Measurements from ENCODE around the gene ASTN2. TPM values are rescaled to one million over a fixed set of nuclear protein-coding genes. Genes with fewer than 3 reads are reported as not detected.

The ASTN2 gene
- total RNA-seq, 1 experiment from 2014 or later: 1.8 TPM

DNA sequence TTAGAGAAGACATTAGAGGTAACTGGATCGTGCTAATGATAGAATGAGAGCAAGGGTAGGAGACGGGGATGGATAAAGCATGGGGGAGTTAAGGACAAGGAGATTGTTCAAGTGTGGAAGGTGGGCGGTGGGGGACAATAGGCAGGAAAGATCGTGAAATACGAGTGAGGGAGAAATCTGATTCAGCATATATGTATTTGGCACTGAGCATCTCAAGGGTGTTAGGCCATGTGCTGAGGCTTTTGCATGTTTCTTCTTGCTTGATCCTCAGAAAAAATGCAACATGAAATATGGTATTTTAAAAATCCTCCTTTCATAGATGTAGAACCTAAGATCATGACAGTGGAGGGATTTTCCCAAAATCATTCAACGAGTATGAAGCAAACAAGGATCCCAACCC, 1020.8 kb downstream of the ASTN2 start:
- H3K36me3 ChIP-seq: peaks cover 25% of the 10 kb centered on the region
- no peak overlapping the region for H3K4me3 ChIP-seq
- no peak for DNase-seq (ENCODE audit: low read depth in 1 of 2, low spot score in 2 of 2)

DNA sequence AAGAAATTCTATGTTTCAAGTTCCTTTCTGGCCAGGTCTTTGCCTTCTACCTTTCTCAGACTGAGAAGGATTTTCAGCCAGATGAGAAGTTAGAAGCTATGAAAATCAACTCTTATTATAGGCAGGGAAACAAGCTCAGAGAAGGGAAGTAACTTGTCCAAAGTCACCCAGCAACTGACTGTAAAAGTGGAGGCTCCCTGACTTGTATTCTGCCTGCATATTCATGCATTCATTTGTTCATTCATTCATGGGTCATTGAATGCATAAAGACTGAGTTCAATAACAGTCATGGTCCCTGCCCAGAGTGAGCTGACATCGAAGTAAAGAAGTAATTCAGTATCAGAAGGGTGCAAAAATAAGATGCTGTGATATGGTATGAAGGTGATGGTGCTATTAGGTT, 1021.7 kb downstream of the ASTN2 start:
- Histone ChIP-seq H3K9me3 (replicated peaks) (no peaks in the 10 kb centered on the region), H3K4me1 (replicated peaks) (peaks cover 41% of the 10 kb centered on the region), H3K27me3 (replicated peaks) (no peaks in the 10 kb centered on the region), H3K27ac (0 out of 2 replicates have a peak overlapping the region, but pooled peaks have one; percentile 90), H3K36me3 (peaks cover 19% of the 10 kb centered on the region), H3K4me3 (no peak overlapping the region)
- no peak for DNase-seq (ENCODE audit: low read depth in 1 of 2, low spot score in 2 of 2)

More for the DNA sequence above, 1020.8 kb downstream of the ASTN2 start:
- no peak overlapping the region for H3K27ac ChIP-seq
- no peaks in the 10 kb centered on the region for H3K9me3 ChIP-seq (replicated peaks)
- no peaks in the 10 kb centered on the region for H3K27me3 ChIP-seq (replicated peaks)
- H3K4me1 ChIP-seq (replicated peaks): peaks cover 35% of the 10 kb centered on the region

DNA sequence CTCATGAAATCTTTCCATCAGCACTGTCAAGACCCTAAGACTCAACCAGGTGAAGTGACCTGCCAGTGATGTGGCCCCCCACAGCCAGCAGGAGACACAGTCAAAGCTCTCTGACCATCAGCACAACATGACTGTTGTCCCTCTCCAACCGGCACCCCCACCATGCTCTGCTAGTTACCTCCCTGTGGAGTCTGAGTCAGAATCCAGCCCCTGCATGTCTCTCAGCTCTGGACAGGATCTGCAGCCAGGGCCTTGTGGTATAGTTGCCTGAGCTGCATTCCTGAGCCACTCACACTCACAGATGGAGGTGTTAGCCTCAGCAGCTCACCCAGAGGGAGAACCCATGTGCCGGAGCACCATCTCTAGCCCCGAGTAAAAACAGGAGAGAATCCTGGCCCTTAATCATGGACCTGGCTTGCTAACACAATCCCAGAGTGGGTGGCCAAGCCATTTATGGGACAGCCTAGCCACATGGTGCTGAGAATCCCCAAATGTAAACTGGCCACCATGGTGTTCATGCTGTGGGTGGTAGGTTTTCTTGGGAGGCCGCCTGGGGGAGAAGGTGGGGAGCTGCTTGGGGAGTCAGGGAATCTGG, 1023.5 kb downstream of the ASTN2 start:
- Histone ChIP-seq H3K27ac (peak overlapping the region; percentile 90), H3K36me3 (peaks cover 10% of the 10 kb centered on the region), H3K4me3 (no peak overlapping the region), H3K27me3 (replicated peaks) (no peaks in the 10 kb centered on the region), H3K4me1 (replicated peaks) (peaks cover 41% of the 10 kb centered on the region), H3K9me3 (replicated peaks) (no peaks in the 10 kb centered on the region)
- peak; percentile 96 for DNase-seq (ENCODE audit: low read depth in 1 of 2, low spot score in 2 of 2)

DNA sequence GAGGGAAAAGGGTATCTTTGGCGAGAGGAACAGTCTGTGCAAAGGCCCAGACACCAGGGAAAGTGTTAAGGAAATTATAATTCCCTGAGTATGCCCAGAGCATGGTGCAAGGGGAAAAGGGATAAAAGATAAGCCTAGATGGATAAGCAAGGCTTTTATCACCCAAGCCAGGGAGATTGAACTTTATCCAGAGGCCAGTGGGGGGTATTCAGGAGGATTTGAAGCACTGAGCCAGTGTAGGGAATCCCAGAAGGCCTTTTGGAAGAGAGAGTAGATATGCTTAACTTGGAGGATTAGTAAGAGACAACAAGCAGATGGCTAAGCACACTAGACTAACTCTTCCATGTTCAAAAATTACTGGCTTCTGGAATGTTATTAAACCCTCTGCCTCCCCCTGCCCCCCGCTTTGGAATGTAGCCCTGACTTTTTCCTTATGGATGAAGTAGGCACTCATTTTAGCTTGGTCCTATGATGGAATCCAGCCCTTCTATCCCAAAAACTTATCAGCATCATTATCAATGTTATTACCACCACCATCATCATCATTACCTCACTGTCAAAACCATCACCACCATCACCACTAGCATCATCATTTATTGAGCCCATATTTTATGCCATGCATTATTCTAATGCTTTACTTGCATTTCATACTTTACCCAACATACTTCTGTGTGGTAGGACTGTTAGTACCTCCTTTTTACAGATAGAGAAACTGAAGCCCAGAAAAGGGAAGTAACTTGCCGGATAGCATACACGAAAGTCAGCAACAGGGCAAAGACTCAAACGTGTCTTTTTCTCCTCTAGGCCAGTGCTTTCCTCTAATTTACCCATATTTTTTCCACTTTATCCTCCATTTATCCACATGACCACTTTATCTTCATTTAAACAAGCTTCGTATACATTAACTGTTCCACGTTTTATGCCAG, 1024.3 kb downstream of the ASTN2 start:
- Histone ChIP-seq H3K4me3 (no peak overlapping the region), H3K27ac (peak overlapping the region; percentile 84), H3K27me3 (replicated peaks) (no peaks in the 10 kb centered on the region), H3K4me1 (replicated peaks) (peaks cover 41% of the 10 kb centered on the region), H3K9me3 (replicated peaks) (no peaks in the 10 kb centered on the region), H3K36me3 (peaks cover 13% of the 10 kb centered on the region)
- DNase-seq (ENCODE audit: low read depth in 1 of 2, low spot score in 2 of 2): peak in 1 of 2 experiments; percentile 51

DNA sequence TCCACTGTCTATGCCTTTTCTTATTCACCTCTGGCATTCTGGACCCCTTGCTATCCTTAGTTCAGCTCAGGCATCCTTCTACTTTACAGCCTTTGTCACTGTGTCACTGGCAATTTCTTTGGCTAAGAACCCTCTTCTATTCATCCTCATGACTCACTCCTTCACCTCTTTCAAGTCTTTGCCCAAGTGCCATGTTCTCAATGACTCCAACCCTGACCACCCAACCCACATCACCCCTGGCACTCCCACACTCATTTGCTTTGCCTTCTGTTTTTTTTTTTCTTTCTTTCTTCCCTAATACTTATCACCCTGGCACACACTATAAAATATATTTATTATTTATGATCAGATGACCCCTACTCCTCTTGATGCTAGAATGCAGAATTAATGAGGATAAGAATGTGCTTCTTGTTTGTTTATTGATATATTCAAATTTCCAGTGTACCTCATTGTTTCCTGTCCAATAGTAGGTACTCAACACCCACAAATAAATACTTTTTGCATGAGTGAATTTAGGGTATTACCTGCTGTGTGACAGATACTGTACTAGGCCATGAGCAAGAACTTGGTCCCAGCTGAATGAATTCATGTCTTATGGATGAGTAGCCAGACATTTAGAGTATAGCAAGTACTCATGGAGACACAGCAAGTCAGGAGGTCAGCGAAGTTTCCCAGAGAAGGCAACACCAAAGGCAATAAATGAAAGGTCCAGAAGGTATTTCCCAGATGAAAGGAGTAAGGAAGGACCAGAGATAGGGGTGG, 1025.1 kb downstream of the ASTN2 start:
- Histone ChIP-seq H3K9me3 (replicated peaks) (no peaks in the 10 kb centered on the region), H3K27me3 (replicated peaks) (no peaks in the 10 kb centered on the region), H3K27ac (peak overlapping the region; percentile 84), H3K4me1 (replicated peaks) (peaks cover 41% of the 10 kb centered on the region), H3K4me3 (no peak overlapping the region), H3K36me3 (peaks cover 16% of the 10 kb centered on the region)
- DNase-seq (ENCODE audit: low read depth in 1 of 2, low spot score in 2 of 2): peak in 1 of 2 experiments; percentile 14

DNA sequence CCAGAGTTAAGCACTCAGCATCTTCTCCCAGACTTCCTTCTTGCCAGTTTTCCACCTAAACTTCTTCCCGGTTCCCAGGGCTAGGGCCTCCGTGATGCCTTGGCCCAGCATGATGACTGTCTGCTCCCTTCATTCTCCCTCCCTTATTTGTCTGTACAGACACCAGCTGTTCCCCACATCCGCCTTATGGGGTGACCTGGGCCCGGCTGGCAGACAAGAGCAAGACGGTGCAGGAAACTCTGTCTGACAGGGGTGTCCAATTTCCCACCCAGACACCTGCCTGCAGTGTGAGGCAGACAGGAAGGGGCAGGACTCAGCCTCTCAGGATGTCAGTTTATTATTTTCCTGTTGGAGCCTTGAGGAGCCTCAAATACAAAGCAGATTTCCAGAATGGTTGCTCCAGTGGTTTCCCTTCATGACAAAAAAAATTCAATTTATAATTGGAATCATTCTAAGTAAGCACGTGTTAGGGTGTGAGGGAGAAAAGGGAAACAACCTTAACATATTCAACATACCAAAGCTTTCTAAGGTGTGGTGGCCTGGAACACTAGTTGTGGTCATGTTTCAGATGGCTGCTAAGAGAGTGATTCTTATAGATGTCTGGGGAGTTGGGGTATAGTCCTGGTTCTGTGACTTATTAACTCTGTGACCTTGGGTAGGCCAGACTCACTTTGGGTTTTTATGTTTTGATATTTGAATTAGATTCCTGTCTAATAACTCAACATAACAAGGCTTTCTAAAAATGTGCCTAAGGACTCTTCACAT, 1026.7 kb downstream of the ASTN2 start:
- no peak overlapping the region for H3K27ac ChIP-seq
- DNase-seq (ENCODE audit: low read depth in 1 of 2, low spot score in 2 of 2): no peak
- H3K9me3 ChIP-seq (replicated peaks): no peaks in the 10 kb centered on the region
- peaks cover 55% of the 10 kb centered on the region for H3K4me1 ChIP-seq (replicated peaks)
- H3K4me3 ChIP-seq: no peak overlapping the region
- H3K36me3 ChIP-seq: peaks cover 16% of the 10 kb centered on the region
- no peaks in the 10 kb centered on the region for H3K27me3 ChIP-seq (replicated peaks)

DNA sequence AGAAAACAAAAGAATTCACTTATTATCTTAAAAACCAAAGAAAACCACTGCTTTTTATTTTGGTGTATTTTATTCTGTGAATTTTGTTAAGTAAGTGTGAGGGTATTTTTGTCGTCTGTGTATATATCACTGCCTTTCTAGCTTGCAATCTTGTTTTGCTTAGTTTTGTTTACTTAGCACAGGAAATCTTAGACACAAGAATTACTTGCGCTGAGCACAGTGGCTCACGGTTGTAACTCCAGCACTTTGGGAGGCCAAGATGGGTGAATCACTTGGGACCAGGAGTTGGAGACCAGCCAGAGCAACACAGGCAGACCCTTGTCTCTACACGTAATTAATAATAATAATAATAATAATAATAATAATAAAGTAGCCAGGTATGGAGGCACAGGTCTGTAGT, 1030.9 kb downstream of the ASTN2 start:
- DNase-seq (ENCODE audit: low read depth in 1 of 2, low spot score in 2 of 2): peak; percentile 54 to 76
- H3K36me3 ChIP-seq: peaks cover 9% of the 10 kb centered on the region; the same call in 1 of the 2 replicates
- no peaks in the 10 kb centered on the region for H3K9me3 ChIP-seq (replicated peaks)
- H3K27ac ChIP-seq: peak overlapping the region; percentile 57
- H3K4me1 ChIP-seq (replicated peaks): peaks cover 47% of the 10 kb centered on the region
- no peak overlapping the region for H3K4me3 ChIP-seq
- no peaks in the 10 kb centered on the region for H3K27me3 ChIP-seq (replicated peaks)

DNA sequence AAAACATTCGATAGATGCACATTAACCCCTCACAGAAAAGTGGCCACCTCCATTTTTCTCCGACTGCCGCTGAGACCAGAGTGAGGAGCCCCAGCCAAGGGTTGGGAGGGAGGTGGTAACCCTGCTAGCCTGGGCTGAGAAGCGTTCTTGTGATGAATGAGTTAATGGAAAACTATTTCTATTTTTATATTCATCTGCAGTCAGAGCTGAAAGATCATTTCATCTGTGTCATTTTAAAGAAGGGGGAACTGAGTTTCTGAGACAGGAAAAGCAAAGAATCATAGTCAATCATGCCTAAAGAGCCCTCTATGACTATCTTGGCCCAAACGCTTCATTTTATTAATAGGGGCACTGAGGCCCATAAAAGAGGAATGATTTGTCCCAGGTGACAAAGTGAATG, 1031.7 kb downstream of the ASTN2 start:
- Histone ChIP-seq H3K4me1 (replicated peaks) (peaks cover 43% of the 10 kb centered on the region), H3K4me3 (no peak overlapping the region), H3K36me3 (peaks cover 9% of the 10 kb centered on the region; the same call in 1 of the 2 replicates), H3K9me3 (replicated peaks) (no peaks in the 10 kb centered on the region), H3K27ac (peak overlapping the region; percentile 57), H3K27me3 (replicated peaks) (no peaks in the 10 kb centered on the region)
- DNase-seq (ENCODE audit: low read depth in 1 of 2, low spot score in 2 of 2): peak in 1 of 2 experiments; percentile 9

DNA sequence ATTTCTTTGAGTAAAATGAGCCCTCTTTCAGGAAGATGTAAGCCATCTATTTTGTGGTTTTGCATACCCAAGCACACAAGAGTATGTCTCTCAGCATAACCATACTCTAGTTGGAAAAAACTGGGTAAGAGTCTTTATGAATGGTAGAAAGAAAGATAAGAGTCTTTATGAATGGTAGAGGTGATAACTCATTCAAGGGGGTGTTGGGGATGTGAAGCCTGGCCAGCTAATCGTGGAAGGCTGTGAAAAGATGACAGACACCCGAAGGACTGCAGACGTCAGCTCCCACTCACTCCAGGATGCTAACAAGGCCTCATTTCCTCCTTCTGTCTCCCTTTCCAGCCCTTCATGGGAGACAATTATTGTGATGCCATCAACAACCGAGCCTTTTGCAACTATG, 1032.8 kb downstream of the ASTN2 start:
- Histone ChIP-seq H3K4me1 (replicated peaks) (peaks cover 54% of the 10 kb centered on the region), H3K27ac (no peak overlapping the region), H3K27me3 (replicated peaks) (no peaks in the 10 kb centered on the region), H3K36me3 (peaks cover 9% of the 10 kb centered on the region; the same call in 1 of the 2 replicates), H3K9me3 (replicated peaks) (no peaks in the 10 kb centered on the region), H3K4me3 (no peak overlapping the region)
- DNase-seq (ENCODE audit: low read depth in 1 of 2, low spot score in 2 of 2): no peak

DNA sequence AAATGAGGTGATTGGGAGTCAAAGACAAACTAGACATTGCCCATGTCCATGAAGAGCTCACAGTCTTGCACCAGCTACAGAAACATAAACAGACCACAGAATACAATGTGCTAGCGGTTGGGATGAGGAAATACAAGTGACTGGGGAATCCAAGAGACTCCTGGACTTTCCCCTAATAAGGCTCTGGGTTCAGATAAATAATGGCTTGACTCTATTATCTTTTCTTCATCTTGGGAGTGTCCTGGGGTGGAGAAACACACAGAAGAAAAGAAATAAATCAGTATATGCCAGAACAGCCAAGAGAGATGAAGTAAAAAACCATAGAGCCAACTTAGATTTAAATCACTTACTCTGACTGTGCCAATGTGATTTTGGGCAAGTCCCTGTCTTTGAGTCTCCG, 1033.5 kb downstream of the ASTN2 start:
- peaks cover 60% of the 10 kb centered on the region for H3K4me1 ChIP-seq (replicated peaks)
- DNase-seq (ENCODE audit: low read depth in 1 of 2, low spot score in 2 of 2): peak in 1 of 2 experiments; percentile 49
- no peaks in the 10 kb centered on the region for H3K9me3 ChIP-seq (replicated peaks)

DNA sequence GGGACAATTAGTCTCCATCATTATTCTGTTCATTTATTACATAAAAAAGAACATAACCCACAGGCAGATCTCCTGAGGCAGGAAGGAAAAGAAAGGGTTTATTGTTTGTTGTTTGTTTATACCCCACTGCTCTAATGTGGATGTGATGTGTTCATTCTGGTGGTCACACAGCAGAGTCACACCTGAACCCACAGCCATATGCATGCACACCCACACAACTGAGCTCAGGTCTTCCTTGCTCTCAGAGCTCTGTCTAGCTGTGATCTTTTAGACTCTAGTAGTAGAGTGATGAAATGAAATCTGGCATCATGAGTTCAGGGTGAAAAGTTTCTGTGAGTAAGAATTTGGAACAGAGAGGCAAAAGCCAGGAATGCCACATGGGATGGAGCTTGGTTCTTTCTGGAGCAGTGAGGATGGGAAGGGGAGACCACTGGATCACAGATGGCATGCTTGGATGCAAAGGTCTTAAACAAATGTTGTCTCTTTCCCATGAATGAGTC, 1034.3 kb downstream of the ASTN2 start:
- H3K4me3 ChIP-seq: no peak overlapping the region
- DNase-seq (ENCODE audit: low read depth in 1 of 2, low spot score in 2 of 2): no peak
- H3K4me1 ChIP-seq (replicated peaks): peaks cover 60% of the 10 kb centered on the region
- H3K36me3 ChIP-seq: peaks cover 7% of the 10 kb centered on the region; the same call in 1 of the 2 replicates
- no peak overlapping the region; the same call in 1 of the 2 replicates for H3K27ac ChIP-seq
- no peaks in the 10 kb centered on the region for H3K27me3 ChIP-seq (replicated peaks)
- no peaks in the 10 kb centered on the region for H3K9me3 ChIP-seq (replicated peaks)

More for the DNA sequence above, 1033.5 kb downstream of the ASTN2 start:
- H3K27me3 ChIP-seq (replicated peaks): no peaks in the 10 kb centered on the region
- peaks cover 9% of the 10 kb centered on the region; the same call in 1 of the 2 replicates for H3K36me3 ChIP-seq
- H3K4me3 ChIP-seq: no peak overlapping the region
- H3K27ac ChIP-seq: peak overlapping the region; percentile 25; the same call in 1 of the 2 replicates

DNA sequence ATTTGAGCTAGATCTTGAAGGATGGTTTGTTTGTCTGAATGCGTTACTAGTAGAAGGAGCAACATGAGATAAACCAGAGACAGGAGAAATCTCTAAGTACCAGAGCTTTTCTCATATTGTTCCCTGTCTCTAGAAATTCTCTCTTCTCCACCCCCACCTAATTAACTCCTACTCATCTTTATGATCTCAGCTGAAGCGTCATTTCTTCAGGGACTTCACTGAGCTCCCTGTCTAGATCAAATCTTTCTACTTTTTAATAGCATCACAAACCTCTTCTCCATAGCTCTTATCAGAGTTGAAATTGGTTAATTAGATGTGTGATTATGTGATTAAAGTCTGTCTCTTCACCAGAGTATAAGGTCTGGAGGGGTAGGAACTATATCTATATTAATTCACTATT, 1035.0 kb downstream of the ASTN2 start:
- Histone ChIP-seq H3K4me3 (no peak overlapping the region), H3K36me3 (peaks cover 4% of the 10 kb centered on the region; the same call in 1 of the 2 replicates), H3K27ac (no peak overlapping the region), H3K4me1 (replicated peaks) (peaks cover 60% of the 10 kb centered on the region), H3K9me3 (replicated peaks) (no peaks in the 10 kb centered on the region), H3K27me3 (replicated peaks) (no peaks in the 10 kb centered on the region)
- DNase-seq (ENCODE audit: low read depth in 1 of 2, low spot score in 2 of 2): no peak

DNA sequence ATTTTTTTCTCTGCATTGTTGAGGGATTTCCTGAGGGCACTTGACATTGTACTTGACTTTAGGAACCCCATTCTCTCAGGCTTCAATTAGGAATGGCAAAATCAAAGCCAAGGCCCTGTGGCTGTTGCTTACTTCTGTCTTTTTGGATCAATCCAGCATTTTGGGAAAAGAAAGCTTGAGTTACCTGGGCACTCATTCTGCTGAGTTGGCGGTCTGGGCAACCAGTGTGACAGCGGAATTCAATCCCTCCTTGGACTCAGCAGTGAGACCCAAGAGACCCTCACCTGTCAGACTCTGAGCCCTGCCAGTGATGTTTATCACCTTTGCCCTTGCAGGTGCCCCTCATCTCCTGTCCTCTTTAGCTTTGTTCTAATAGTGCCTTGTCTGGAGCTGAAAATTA, 1036.0 kb downstream of the ASTN2 start:
- DNase-seq (ENCODE audit: low read depth in 1 of 2, low spot score in 2 of 2): no peak
- Histone ChIP-seq H3K4me3 (no peak overlapping the region), H3K4me1 (replicated peaks) (peaks cover 53% of the 10 kb centered on the region), H3K36me3 (peaks cover 6% of the 10 kb centered on the region; the same call in 1 of the 2 replicates), H3K27ac (no peak overlapping the region), H3K27me3 (replicated peaks) (no peaks in the 10 kb centered on the region), H3K9me3 (replicated peaks) (no peaks in the 10 kb centered on the region)
